ENCODE results near the gene TP73.

Gene TP73

DNA sequence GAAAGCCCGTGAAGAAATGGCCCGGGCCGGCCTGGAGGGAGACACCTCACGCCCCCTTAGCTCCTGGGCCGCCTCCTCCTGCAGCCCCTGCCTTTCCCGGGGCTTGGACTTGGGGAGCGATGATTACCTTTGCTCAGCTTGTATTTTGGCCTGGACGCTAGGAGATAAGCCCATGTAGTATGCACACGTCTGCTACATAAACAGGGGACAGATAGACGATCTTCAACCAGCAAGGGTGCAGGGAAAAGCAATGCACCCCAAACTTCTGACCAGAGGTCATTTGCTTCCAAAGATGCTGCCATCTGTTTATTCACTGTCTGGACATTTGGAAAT, 936 bp downstream of the TP73 start:
- DNase-seq (ENCODE audit: low spot score): no peak

DNA sequence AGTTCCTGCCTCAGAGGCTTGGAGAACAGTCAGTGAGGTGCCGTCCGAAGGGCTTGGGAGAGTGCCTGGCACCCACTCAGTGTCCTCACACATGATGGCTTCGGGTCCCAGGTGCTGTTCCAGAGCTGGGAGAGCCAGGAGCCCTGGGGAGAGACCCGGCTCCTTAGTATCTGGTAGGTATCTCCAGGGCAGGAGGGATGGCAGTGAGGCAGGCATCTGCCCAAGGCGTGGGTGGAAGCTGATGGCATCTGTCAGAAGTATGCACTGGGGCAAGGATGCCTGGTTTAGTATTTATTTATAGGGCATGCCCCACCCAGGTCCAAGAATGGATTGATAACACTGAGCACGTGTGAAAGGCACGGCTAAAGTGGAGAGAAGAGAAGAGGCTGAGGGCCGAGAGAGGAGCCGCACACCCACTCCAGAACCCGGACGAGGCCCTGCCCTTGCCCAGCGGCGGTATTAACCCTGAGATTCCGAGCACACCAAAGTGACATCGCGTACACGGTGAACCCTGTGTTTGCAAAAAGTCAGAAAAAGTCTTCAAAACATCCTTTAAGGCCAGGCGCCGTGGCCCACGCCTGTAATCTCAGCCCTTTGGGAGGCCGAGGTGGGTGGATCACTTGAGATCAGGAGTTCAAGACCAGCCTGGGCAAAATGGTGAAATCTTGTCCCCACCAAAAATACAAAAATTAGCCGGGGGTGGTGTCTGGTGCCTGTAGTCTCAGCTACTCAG, 2.4 kb downstream of the TP73 start:
- no peak for DNase-seq (ENCODE audit: low spot score)

DNA sequence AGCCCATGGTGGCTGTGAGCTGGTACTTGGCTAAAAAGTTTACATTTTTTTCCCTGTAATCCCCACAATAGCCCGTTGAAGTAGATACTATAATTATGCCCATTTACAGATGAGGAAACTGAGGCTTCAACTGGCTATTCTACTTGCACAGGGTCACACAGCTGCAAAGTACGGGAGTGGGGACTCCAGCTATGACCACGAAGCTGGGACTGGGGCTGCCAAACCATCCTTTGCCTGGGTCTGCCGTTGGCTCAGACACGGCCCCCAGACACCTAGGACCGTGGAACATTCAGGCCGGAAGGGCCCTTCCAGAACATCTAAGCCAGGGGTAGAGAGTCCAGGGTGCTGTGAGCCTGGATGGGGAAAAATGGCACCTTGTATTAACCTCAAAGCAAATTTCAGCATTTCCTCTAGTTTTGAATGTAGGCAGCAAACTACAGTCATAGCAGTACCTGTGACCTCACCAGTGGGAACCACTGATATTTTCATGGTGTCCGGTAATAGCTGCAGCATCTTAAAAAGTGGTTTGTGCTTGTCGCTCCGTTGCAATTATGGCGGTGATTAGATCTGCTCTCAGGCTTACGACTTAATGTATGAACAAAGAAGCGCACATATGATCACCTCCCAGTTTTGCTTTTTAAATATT, 4.3 kb downstream of the TP73 start:
- DNase-seq (ENCODE audit: low spot score): no peak

- no peak for DNase-seq (ENCODE audit: low spot score)
These were observed 4.8 kb downstream of the TP73 start for GRCh38 chr1:3657096-3657475.

- DNase-seq (ENCODE audit: low spot score): no peak
These were observed 5.4 kb downstream of the TP73 start for GRCh38 chr1:3657578-3658230.

DNA sequence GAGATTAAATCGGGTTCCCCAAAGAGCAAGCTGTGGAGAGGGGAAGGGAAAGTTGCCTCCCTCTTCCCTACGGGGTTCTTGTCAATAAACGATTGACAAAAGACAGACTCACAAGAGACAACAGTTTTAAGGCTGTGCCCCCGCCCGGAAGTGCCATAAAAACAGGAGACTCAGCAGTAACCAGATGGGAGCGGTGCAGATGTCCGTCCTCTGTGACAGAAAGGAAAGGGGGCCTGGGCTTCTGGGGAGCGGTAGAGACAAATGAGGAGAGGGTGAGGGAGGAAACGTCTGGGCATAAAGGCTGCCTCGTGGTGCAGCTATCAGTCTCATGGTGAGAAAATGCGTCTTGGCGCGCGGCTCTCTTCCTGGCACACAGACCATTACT, 5.9 kb downstream of the TP73 start:
- no peak for DNase-seq (ENCODE audit: low spot score)

- DNase-seq (ENCODE audit: low spot score): no peak
These were observed 6.8 kb downstream of the TP73 start for GRCh38 chr1:3659093-3659492.

GRCh38 chr1:3660704-3661103, 8.4 kb downstream of the TP73 start:
- no peak for DNase-seq (ENCODE audit: low spot score)

GRCh38 chr1:3661631-3662030, 9.3 kb downstream of the TP73 start:
- DNase-seq (ENCODE audit: low spot score): no peak

DNA sequence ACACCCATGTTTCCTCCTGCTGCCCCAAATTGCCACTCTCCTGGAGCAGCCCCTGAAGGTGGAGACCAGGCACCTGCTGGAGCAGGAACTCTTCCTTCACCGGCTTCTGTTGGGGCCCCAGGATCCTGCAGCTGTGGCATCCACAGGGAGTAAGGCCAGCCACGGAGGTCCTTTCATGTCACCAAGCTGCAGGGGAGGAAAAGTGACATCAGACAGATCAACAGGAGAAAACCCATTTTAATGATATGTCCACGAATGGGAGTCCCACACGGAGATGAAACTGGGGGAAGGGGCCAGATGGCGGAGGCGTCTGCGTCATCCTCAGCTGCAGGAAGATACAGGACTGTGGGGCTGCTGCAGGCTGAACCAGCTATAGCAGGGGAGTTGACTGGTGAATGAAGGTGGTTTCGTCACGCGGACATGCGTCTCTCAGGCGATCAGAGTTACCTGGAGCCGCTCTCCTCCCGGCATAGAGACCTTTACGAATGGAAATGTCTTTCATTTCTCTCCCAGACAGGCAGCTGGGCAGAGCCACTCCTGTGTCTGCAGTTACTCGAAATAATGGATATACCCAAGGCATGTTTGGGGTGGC, 9.9 kb downstream of the TP73 start:
- DNase-seq (ENCODE audit: low spot score): no peak

GRCh38 chr1:3663999-3664699, 11.8 kb downstream of the TP73 start:
- no peak for DNase-seq (ENCODE audit: low spot score)

- DNase-seq (ENCODE audit: low spot score): no peak
These were observed 12.5 kb downstream of the TP73 start for GRCh38 chr1:3664700-3665375.

GRCh38 chr1:3668148-3668547, 15.8 kb downstream of the TP73 start:
- no peak for DNase-seq (ENCODE audit: low spot score)

DNA sequence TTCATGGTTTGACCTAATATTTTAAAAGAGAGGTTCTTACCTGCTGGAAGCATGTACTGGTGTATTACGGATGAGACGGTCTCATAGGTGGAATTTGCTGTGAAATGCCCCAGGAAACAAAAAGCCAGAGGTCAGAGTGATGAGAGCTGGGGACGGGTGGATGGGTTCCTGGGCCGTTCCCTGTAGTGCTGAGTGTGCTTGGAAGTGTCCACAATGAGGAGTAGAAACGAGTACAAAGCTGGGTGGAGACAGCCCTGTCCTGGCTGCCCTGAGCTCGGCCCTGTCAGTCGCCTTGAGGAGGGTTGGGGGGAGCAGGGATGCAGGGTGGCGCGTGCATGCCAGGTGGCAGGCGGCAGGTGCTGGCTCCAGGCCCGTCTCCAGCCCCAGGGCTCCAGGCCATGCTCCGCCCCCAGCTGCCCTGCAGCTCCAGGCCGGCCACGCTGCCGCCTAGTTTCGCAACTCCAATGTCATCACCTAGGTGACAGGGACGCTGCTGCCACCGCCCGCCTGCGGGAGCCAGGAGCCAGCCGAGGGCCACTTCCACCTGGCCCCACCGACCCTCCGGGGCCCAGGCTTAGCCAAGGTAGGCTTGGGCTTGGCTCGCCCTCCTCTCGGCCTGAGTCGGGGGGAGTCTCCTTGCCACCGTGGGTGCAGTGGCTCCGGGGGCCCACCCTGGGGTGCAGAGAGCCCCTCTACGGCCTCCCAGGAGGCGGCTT, 16.4 kb downstream of the TP73 start:
- DNase-seq (ENCODE audit: low spot score): no peak

GRCh38 chr1:3669421-3669821, 17.1 kb downstream of the TP73 start:
- no peak for DNase-seq (ENCODE audit: low spot score)

DNA sequence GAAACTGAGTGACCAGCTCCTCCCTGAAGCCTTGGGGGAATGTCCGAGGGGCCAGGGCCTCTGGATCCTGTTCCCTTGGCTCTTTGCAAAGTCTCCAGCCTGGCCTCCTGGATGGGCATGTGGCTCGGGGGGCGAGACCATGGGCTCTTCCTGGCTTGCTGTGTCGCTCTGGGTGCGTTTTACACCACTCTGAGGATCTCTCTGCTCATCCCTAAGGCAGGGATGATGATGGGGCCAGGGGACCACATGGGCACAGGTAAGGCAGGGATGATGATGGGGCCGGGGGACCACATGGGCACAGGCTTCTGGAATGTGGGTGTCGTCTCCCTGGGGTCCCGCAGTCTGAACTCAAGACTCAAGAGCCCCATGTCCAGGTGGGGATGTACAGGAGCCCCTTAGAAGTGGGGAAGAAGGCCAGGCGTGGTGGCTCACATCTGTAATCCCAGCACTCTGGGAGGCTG, 17.7 kb downstream of the TP73 start:
- DNase-seq (ENCODE audit: low spot score): no peak

DNA sequence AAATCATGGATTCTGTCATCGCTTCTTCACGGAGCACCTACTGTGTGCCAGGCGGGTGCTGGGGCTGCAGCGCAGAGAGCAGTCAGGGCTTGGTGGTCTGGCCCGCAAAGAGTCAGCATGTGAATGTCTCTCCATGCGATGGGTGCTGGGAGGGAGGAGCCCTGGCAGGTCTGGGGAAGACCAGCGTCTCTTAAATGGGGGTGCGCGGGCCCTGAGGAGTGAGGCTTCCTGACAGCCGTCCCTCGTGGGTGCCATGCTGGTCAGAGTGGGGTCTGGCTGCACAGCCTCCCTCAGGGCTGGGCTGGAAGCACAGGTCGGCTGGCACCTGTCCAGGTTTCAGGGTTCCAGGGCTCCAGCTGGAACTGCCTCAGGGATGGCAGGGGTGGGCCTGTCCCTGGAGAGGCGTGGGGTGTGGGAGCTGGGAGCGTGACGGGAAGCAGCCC, 18.5 kb downstream of the TP73 start:
- no peak for DNase-seq (ENCODE audit: low spot score)

DNA sequence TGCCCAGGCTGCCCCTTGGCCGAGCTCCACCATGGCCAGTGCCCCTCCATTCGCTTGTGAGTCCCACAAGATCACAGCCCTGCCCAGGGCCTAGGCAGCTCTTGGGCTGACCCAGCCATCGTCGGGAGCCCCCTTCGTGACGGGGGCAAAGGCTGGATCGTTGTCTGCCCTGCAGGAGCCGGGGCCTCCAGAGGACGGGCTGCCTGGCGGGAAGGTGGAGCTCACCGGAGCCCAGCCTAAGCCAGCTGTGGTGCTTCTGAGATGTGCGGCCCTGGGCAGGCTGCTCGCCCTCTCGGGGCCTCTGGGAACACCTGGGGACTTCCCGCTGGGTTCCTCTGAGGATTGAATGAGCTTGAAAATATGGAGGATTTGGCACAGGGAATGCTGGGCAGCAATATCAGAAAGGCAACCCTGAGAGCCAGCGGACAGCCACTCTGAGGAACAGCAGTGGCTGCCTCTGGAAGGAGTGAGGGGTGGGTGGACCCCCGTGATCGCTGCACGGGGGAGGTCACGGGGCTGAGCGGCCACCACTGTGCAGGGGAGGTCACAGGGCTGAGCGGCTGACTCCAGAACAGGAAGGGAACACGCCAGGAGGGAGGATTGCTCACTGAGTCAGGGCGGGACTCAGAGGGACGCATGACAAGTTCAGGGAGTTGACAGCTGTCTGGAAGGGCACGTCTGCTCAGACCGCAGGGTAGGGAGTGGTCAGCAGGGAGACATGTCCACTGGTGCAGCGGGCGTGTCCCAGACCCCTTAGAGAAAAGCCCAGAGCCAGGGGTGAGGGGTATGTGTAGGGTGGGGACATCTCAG, 19.3 kb downstream of the TP73 start:
- no peak for DNase-seq (ENCODE audit: low spot score)

DNA sequence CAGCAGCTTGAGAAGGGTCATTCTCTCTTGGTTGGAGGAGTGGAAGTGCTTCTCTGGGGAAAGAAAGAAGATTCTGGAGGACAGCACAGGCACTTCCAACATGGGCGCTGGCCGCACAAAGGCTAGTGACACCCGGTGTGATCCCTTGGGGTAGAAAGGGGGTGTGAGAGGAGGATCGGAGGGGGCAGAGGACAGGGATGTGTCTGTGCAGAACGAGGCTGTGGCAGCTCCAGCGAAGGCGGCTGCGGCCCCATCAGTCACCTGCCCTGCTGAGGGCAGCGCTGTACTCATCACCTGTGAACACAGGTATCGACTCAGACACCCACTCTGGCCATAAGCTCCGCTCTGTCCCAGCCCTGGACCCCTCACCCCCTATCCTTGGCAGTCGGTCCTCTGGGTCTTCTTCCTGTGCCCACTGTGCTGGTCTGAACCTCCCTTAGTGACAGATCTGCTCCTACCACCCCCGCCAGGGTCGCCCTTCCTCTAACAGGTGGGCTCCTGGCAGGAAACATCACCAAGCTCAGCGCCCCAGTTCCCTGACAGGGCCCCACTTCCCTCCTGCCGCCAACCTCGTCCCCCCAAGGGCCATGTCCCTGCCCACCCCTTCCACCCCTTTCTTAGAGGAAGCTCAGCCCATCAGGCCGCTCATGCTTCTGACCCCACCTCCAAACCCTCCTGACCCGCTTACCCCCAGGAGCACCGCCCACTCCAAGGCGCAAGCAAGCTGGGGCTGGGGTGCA, 20.1 kb downstream of the TP73 start:
- no peak for DNase-seq (ENCODE audit: low spot score)

- DNase-seq (ENCODE audit: low spot score): no peak
These were observed 20.6 kb downstream of the TP73 start for GRCh38 chr1:3672971-3673361.

Data from CD4-positive, alpha-beta T cell treated with Interleukin-15 for 4 hours (primary cell).